HepG2 (cell line): ENCODE data around the gene NBEAL2. TPM values are rescaled to one million over a fixed set of nuclear protein-coding genes. Genes with fewer than 3 reads are reported as not detected.

ENCODE experiments used
- ATAC-seq: fragments of 200-7000 bp; cut with Tn5 transposase; 3 replicates; pipeline ENCODE4 v1.9.1; 2020; ENCODE audit warnings: mild to moderate bottlenecking, moderate library complexity
- BruUV-seq: library from RNA; stranded (reverse); fragments of 400-500 nt; replicated peaks from 2 replicates; lab custom pipeline; 2021; lab: Mats Ljungman, UMichigan
- CTCF ChIA-PET: fragments of 300-600 bp; formaldehyde crosslinking; extraction: SDS; loops from one replicate; lab custom pipeline; 2021; ENCODE audit warnings: low total read pairs, inconsistent platforms, low intra/inter-chr PET ratio; lab: Yijun Ruan, JAX
- POLR2A ChIA-PET: fragments of 350-600 bp; sonication (Branson Sonifier 250); formaldehyde crosslinking; loops from one replicate; lab custom pipeline; 2020; ENCODE audit warnings: antibody characterized with exemption, inconsistent platforms; lab: Yijun Ruan, JAX
- DNase-seq: peaks from one replicate; pipeline ENCODE4 v3.0.0-alpha.2; 2015; ENCODE audit warnings: low spot score
- FAIRE-seq: peaks from 3 replicates; lab custom pipeline; 2011; peaks lifted over from hg19 to GRCh38; lab: Jason Lieb, UNC
- H2AFZ ChIP-seq: one replicate; pipeline ENCODE4 v1.6.1; 2011; ENCODE audit warnings: low read length, inconsistent platforms
- H3K27ac ChIP-seq: fragments of 300-600 bp; 3 replicates; pipeline ENCODE4 v1.8.0; 2011; ENCODE audit warnings: mixed run types, mild to moderate bottlenecking, mixed read lengths, low read length, inconsistent platforms; ENCODE audit not compliant: insufficient read depth; ENCODE audit errors: extremely low read length
- H3K27me3 ChIP-seq, 2 experiments: fragments of 200-600 bp in 1 of 2; 2 replicates in 1 of 2; 3 replicates in 1 of 2; pipeline versions ENCODE4 v1.6.0 to v1.8.0; 2011; ENCODE audit warnings: low read length in 2 of 2, mild to moderate bottlenecking in 2 of 2, moderate library complexity in 2 of 2, inconsistent platforms in 1 of 2; ENCODE audit not compliant: insufficient read depth in 2 of 2, control insufficient read depth in 1 of 2
- H3K36me3 ChIP-seq, 2 experiments: fragments of 200-600 bp in 1 of 2; replicated peaks in 1 of 2; 2 replicates in 1 of 2; 3 replicates in 1 of 2; pipeline versions ENCODE4 v1.5.1 to v1.8.0; 2011; ENCODE audit warnings: low read length in 2 of 2, inconsistent platforms in 1 of 2; ENCODE audit not compliant: insufficient read depth in 2 of 2, control insufficient read depth in 1 of 2
- H3K4me1 ChIP-seq: 2 replicates; pipeline ENCODE4 v1.5.1; 2012; ENCODE audit warnings: low read length, inconsistent platforms; ENCODE audit not compliant: insufficient read depth
- H3K4me2 ChIP-seq: 2 replicates; pipeline ENCODE4 v1.6.0; 2011; ENCODE audit warnings: low read depth, low read length, inconsistent platforms
- H3K4me3 ChIP-seq, 3 experiments: fragments of 200-600 bp in 1 of 3; sonication (generic), shearing (Covaris generic) in 1 of 3; replicated peaks in 1 of 3; 2 replicates each; pipeline ENCODE4 v1.5.1; 2011 to 2016; ENCODE audit warnings: low read length in 3 of 3, inconsistent platforms in 2 of 3, low read depth in 2 of 3, mild to moderate bottlenecking in 2 of 3, control low read depth in 1 of 3, mixed read lengths in 1 of 3; ENCODE audit not compliant: insufficient read depth in 1 of 3
- H3K79me2 ChIP-seq: one replicate; pipeline ENCODE4 v1.6.1; 2011; ENCODE audit warnings: low read length, inconsistent platforms; ENCODE audit not compliant: insufficient read depth
- H3K9ac ChIP-seq: 2 replicates; pipeline ENCODE4 v1.6.0; 2011; ENCODE audit warnings: mild to moderate bottlenecking, low read depth, low read length, inconsistent platforms; ENCODE audit not compliant: insufficient read depth
- H3K9me3 ChIP-seq: 2 replicates; pipeline ENCODE4 v1.5.1; 2012; ENCODE audit warnings: mild to moderate bottlenecking, low read length
- H4K20me1 ChIP-seq: 2 replicates; pipeline ENCODE4 v1.6.0; 2011; ENCODE audit warnings: inconsistent platforms, mild to moderate bottlenecking, low read length, moderate library complexity; ENCODE audit not compliant: insufficient read depth
- HBP1 ChIP-seq: IDR thresholded peaks from 2 replicates; pipeline ENCODE4 v1.6.1; 2016; ENCODE audit warnings: low read depth, control low read depth
- ZBTB1 ChIP-seq: sonication (generic); formaldehyde crosslinking; IDR thresholded peaks from 2 replicates; pipeline ENCODE4 v1.4.0; 2020; ENCODE audit warnings: missing genetic modification reagents, borderline replicate concordance
- ZBTB33 ChIP-seq: sonication (generic); formaldehyde crosslinking; IDR thresholded peaks from 2 replicates; pipeline ENCODE4 v1.4.0; 2020; ENCODE audit warnings: missing genetic modification reagents
- WGBS: methylation state at CpG from one replicate; pipeline ENCODE4 v1.1.6; 2017; ENCODE audit warnings: low lambda C conversion rate; 5-methylcytosine and 5-hydroxymethylcytosine counted together
- in situ Hi-C: cut with HindIII; loops from 2 replicates; pipeline ENCODE4 v1.10.0; 2017; ENCODE audit warnings: low pct_unique_long_range_greater_than_20kb; ENCODE audit not compliant: extremely low pct_ligation_motif_present
- intact Hi-C: fragments of 100-400 bp; cut with micrococcal nuclease; formaldehyde crosslinking; loops from one replicate; pipeline ENCODE4 v1.10.0; 2022; ENCODE audit not compliant: unreplicated experiment
- polyA plus RNA-seq, 8 experiments: library from polyadenylated mRNA; depleted of rRNA in 3 of 8; stranded (reverse) in 7 of 8; unstranded in 1 of 8; fragments of >200 nt; fragmentation: Illumina TruSeq in 4 of 8; extraction: Trizol in 4 of 8; gene quantifications; 2 replicates each; pipeline versions ENCODE4 v1.2.1 to v1.2.3, GENCODE V29; 2011 to 2016; ENCODE audit warnings: low read depth in 4 of 8, missing spikeins in 1 of 8, mixed read lengths in 1 of 8; ENCODE audit not compliant: insufficient read depth in 1 of 8
- total RNA-seq, 5 experiments: library from RNA; depleted of rRNA; stranded (reverse); fragments of >200 nt; fragmentation: Illumina TruSeq; extraction: Trizol; gene quantifications; 2 replicates each; pipeline ENCODE4 v1.2.3, GENCODE V29; 2016; ENCODE audit warnings: low read depth in 1 of 5

Gene NBEAL2
- total and polyA plus RNA-seq, 2 of the 13 experiments (the other 11 are each of a cell fraction or from before 2014, with no cell fraction given): 9.7 to 12.4 TPM

GRCh38 chr3:46958467-46959160 is 20.9 kb upstream of the NBEAL2 start:
- in situ Hi-C loops (no loop called here), intact Hi-C loops (no loop called here)
- H3K36me3 ChIP-seq: peaks cover 3 to 15% of the 10 kb centered on the region in 2 experiments; a peak in 4 of 5 replicates
- CTCF ChIA-PET: no interaction called here
- no peak for ATAC-seq
- no TSS peak for BruUV-seq
- POLR2A ChIA-PET: interaction anchor here (1.0 to 1.2 kb wide), 2 partner anchors 18 to 21 kb away, joined by 3 to 5 read pairs; partner anchors contain the start of gene CCDC12
- FAIRE-seq: no peak
- peaks cover 91% of the 10 kb centered on the region for H3K4me1 ChIP-seq
- H3K27me3 ChIP-seq: no peaks in the 10 kb centered on the region
- no peak overlapping the region for H2AFZ ChIP-seq
- peaks cover 92% of the 10 kb centered on the region for H3K79me2 ChIP-seq
- DNase-seq: no peak
- no peaks in the 10 kb centered on the region for H3K9me3 ChIP-seq
- H3K9ac ChIP-seq: no peak overlapping the region
- no peak overlapping the region for H3K4me3 ChIP-seq
- H3K4me2 ChIP-seq: no peak overlapping the region
- peaks cover 65% of the 10 kb centered on the region for H4K20me1 ChIP-seq
- 82% methylated on average over 9 of the region's 9 CpGs for WGBS
- H3K27ac ChIP-seq: no peak overlapping the region
- TF ChIP-seq HBP1 (CRISPR knock-in tag) (no peak), ZBTB1 (no peak), ZBTB33 (peak; percentile 58; the same call in 1 of the 2 replicates)
